SK-MEL-5 (cell line): ENCODE measurements around the gene CDH24. TPM values are rescaled to one million over a fixed set of nuclear protein-coding genes. Genes with fewer than 3 reads are reported as not detected.

Experiments used
- DNase-seq: peaks from one replicate; pipeline ENCODE4 v3.0.0-alpha.2; 2016; ENCODE audit warnings: low read depth, low spot score
- in situ Hi-C: cut with HindIII; loops from 2 replicates; pipeline ENCODE4 v1.10.0; 2016; ENCODE audit warnings: low sequenced_read_pairs, high pct_unique_total_duplicates, low pct_unique_long_range_greater_than_20kb
- total RNA-seq: library from RNA; depleted of rRNA; stranded (reverse); fragments of >200 nt; shearing (Covaris generic); gene quantifications from 2 replicates; pipeline ENCODE4 v1.2.3, GENCODE V29; 2014

CDH24 gene
- total RNA-seq, 1 experiment from 2014 or later: 1.1 TPM

DNA sequence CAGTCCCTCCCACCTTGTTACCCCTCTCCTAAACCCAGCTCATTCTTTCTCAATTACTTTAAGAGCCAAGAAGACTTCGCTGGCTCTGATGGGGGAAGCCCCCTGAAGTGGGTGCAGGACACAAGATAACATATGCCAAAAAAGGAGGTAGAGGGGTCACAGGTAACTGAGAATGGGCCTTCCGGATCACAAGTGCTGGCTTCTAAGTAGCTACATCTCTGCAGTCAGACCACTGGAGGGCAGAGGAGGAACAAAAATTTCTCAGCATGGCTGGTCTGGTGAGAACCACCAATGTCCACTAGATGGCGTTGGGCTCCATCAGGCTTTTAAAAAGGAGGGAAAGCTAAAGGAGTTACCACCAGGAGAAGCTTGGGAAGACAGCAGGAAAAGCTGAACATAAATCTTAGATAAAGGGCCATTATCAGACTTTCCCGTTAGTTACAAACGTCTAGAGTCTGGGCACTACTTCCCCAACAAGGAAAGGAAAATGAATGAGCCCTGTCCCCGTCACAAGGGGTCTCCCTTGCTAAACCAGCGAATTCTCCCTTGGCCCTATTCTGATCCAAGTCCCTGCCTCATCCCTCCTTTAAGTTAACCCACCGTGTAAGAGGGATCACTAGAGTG lies 11.6 kb upstream of the CDH24 start:
- in situ Hi-C loops: no loop called here
- DNase-seq: peak; percentile 93

DNA sequence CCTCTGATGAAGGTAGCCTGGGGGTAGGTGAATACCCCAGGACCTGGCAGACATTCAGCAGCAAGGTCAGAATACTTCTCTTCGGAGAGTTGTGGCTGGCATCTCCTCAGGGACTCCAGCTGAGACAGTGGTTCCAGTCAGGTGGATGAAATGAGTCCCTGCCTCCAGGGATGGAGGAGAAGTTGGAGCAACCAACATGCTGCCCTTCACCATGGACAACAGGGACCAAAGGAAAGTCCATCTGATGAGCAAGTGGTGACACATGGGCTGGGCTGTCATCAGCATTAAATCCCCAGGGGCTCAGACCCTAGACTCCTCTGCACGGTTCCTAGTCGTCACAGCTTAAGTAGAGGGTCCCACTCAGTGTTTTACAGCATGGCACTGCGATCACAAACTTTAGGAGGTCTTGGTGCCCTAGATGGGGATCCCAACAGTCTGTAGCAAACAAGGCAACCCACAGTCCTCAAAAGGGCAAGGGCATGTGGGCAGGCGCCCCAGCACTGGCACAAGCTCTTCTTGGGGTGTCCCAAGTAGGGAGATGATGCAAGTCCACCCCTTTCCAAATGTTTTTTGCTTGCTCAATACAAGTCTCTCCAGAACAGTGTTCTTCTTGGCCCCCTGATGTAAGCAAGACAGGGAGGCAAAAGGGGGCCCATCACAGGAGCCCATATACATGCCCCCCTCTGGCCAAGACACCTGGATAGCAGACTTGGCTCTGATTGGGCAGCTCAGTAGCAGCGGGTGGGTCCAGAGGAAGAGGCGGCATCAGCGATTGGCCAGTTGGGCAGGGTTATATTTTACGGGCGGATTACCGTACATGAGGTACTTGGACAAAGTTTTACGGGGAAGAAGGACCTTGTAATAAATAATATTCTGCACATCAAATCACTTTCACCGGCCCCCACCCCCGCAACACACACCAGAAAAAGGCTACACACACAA lies 10.8 kb upstream of the CDH24 start:
- peak; percentile 18 for DNase-seq
- in situ Hi-C loops: no loop called here

DNA sequence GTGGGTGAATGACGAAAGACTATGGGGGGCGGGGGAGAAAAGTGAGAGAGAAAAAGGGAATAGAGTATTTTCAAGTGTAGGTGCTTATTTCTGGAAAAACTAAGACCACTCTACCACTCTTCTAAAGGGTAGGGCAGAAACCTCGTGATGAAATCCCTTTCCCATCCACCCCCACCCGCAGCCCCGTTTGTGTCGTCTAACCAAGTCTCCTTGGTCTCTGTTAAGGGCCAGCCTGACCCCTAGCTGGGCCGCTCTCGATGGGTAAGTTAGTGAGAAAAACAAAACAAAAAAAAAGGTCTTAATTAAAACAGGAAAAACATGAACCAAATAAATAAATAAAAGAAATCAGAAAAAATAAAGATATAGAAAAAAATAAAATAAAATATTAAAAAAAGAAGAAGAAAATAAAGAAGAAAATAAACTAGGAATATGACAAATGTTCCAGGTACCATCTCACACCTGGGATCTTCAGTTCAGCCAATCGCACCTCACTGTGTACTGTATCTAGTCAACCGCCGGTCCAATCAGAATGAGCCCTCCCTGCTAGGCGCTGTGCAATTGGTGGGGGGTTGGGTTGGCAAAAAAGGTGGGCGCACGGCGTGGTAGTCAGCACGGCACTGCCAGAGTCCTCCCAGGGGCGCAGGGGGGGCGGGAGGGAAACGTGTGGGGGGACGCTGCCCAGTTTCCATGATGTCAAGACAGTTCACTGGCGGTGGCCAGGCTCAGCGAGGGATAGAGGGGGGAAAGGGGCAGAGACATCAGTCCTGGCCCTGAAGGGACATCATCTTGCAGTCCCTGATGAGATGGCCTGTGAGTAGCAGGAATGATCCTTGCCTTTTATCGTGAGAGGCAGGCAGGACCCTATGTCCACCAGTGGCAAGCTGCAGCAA lies 9.8 kb upstream of the CDH24 start:
- in situ Hi-C loops: no loop called here
- no peak for DNase-seq

DNA sequence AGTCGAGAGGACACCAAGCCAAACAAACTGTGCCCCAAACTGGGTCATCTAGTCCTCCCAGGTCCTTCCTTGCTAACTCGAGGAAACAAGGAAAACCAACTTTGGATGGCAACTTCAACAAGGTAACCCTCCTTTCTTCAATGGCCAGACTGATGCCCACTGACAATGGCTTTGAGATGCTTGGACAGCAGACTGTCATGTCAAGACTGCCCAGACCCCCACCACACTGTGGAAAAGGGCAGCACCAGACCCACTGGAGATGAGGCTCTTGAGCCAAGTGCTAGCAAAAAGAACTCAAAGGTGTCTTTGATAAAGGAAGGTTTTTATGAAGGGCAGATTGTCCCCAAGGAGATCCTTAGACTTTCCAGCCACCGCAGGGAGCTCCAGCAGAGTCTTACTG lies 9.0 kb upstream of the CDH24 start:
- in situ Hi-C loops: no loop called here
- no peak for DNase-seq

DNA sequence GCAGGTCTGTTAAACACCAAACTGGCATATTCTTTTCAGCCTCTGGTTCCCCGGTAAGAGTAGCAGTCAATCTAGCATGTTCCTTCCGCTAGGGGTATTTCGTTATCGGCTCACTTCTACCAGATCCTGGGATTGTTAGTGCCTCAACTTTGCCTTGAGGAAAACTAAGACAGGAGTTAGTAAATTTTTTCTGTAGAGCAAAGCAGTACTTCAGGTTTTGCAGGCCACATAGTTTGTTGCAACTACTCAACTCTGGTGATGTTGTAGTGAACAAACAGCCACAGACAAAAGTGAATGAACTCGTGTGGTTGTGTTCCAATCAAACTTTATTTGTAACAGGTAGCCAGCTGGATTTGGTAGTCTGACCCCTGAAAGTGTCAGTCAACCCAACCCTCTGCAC lies 6.3 kb upstream of the CDH24 start:
- in situ Hi-C loops: no loop called here
- no peak for DNase-seq

DNA sequence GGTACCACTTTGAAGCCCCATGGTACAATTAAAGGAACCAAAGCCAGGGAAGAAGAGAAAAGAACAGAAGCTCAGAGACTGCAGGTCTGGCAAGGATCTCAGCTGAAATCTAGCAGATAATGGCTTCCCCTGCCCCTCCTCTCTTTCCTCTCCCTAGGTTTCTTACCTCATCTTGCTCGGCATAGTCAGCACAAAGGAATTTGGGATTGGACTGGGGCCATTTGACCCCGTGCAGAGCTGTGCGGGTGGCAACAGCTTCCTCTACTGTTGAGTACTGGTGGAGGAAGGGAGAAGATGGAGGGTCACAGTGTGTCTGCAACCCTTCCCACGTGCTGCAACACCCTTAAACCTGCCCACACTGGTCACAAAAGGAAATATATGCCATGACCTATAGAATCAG lies 4.7 kb upstream of the CDH24 start:
- peak; percentile 51 for DNase-seq
- in situ Hi-C loops: no loop called here

DNA sequence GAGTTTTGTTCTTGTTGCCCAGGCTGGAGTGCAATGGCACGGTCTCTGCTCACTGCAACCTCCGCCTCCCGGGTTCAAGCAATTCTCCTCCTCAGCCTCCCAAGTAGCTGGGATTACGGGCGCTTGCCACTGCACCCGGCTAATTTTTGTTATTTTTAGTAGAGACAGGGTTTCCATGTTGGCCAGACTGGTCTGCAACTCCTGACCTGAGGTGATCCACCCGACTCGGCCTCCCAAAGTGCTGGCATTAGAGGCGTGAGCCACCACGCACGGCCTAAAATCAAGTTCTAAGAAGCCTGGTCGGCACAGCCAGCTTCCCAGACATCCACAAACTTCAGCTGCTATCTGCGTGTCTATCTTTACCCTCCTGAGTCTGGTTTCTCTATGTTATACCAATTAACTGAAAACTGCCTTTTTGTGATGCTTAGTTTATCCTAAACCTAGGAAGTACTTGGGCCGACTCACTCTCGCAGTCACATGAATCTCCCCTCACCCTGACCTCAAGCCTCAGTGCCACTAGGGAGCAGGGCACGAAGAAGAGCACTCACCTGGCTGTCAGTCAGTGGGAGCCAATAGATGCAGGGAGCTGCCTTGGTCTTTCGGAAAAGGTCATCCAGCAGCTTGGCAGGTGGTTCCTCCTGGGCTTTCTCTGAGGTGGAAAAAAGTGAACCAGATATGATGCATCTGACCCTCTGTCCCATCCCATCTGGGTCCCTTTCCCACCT lies 3.4 kb upstream of the CDH24 start:
- in situ Hi-C loops: no loop called here

DNA sequence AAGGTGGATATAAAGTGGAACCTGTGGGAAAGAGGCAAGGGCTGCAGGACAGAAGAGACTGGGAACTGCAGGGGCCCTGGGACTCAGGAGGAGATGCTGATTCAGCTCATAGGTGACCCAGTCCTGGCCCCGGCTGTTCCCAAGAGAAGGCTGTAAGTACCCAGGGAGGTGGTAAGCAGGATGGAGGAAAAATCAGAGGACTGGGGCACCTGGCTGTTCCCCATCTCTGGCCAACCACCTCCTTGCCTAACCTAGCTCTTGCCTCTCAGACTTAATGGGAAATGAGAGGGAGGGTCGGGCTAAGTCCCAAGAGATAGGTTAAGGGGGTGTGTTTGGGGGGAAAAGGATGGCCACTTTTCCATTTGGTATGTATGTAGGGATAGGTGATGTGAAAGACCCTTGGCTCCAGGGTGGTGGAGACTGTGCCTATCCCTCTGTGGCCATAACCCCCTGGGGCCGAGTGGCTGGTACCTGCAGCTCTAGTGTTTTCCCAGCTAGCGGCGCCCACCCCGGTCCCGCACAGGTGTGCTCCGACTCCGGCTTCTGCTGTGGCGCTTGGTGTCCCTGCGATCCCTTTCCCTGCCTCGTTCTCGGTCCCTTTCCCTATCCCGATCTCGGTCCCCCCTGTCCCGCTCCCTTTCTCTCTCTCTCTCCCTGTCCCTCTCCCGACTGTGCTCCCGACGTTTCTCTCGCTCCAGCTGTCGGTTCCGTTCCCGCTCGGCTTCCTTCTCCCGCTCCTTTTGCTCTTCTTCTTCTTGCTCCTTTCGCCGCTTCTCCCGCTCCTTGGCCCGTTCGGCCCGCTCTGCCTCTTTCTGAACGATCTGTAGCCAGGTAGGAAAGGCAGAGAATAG lies 1.6 kb upstream of the CDH24 start:
- in situ Hi-C loops: no loop called here
- peak; percentile 11 for DNase-seq

More for the DNA sequence above, 3.4 kb upstream of the CDH24 start:
- no peak for DNase-seq

DNA sequence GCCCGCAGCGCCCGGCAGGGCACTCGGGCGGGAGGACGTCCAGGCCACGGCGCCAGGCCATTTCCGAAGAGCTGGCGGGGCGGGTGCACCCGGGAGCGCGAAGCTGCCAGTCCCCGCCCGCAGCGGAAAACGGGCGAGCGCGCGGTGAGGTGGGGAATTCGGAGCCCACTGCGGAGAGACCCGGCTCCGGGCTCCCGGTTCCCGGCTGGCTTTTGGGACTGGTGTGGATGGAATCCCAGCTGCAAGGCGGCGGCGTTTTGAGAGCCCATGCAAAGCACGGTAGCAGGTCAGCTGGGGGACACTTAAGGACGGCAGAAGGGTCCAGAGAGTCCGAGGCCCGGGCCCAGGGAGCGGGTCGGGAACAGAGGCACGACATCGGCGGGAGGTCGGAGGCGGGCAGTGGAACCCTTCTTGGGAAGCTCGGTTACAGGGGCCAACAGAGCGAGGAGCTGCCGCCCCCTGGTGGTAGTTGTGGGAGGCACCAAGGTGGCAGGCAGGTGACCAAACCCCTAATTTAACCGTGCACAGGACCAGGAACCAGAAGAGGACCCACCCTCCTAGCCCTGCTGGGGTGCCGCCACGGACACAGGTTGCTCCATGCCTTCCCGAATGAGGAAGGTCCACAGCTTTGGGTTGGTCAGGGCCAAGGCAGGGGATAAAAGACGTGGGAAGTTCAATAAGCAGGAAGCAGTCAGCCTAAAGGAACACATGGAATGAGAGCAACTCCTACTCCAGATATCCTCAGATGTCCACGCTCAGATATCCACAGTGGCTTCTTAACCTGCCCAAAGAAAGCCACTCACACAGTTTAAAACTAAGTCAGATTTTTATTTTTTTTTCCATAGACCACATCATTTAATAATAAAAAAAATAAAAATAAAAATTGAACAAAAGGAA lies 685 bp upstream of the CDH24 start:
- DNase-seq: peak; percentile 82
- in situ Hi-C loops: no loop called here

DNA sequence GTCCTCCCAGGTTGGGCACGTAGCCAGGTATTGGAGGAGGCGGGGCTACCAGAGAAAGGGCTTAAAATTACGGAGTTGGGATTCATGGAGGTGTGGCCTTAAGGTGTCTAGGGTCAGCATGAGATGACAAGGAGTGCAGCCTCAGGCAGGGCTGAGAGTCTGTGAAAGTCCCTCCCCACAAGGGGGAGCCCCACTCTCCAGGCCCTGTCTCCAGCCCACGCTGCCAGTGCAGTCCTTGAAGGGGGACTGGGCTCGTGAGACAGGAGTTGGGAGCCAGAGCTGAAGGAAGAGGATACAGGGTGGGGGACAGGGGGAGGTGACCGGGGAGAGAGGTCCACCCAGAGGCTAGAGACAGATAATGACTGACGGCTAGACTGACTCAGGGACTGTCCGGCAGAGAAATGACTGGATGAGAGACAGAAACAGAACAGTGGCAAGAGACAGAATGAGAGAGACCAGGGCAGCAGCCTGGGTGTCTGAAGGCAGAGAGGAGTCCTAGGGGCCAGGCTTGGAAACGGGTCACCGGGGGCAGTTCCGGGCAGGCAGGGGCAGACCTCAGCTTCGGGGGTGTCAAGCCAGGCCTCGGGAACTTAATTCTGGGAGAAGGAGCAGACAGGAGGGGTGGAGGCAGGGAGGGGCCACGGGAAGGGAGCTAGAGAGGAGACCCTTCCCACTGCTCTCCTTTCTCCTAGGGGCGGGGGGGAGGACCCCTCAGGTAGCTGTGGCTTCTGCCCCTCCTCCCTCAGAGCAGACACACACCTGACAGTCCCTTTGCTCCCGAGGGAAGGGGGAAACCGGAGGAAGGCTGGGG lies 970 bp downstream of the CDH24 start:
- DNase-seq: peak; percentile 75
- in situ Hi-C loops: no loop called here

DNA sequence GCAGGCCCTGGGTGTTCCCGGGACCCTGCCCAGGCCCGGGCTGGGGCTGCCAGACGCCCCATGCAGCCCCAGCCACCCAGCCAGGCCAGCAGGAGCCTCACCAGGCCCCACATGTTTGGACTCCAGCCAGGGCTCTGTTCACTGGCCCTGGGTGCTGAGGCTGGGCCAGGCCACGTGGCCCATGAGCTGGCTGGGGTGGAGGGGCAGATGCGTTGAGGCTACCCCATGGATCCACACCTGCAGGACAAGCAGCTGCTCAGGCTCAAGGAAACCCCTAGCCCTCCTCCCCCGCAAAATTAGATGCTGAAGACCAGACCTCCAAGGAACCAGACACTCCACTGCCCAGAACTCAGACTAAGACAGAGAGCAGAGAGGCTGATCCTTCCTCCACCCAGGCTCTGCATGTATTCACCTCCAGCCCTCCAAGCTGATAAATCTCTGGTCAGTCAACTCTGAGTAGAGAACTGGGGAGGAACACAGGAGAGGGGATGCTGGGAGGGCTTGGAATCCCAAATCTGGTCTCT lies 1.6 kb downstream of the CDH24 start:
- in situ Hi-C loops: no loop called here
- DNase-seq: no peak

DNA sequence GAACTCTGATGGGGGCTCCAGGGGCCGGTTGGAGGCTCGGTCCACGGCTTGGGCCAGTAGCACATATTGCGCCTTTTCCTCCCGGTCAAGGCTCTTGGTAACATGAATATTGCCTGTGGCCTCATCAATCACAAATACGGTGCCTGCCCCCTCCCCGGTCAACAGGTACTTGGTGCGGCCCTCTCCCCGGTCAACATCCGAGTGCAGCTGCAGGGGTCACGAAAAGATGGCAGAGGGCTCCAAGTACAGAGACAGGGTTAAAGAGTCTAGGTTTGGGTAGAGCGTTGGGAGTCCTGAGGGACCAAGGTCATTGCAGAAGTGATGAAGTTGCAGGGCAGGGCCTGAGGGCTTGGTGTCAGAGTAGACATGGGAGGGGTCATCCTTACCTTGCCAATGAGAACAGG lies 2.2 kb downstream of the CDH24 start:
- in situ Hi-C loops: no loop called here
- no peak for DNase-seq

DNA sequence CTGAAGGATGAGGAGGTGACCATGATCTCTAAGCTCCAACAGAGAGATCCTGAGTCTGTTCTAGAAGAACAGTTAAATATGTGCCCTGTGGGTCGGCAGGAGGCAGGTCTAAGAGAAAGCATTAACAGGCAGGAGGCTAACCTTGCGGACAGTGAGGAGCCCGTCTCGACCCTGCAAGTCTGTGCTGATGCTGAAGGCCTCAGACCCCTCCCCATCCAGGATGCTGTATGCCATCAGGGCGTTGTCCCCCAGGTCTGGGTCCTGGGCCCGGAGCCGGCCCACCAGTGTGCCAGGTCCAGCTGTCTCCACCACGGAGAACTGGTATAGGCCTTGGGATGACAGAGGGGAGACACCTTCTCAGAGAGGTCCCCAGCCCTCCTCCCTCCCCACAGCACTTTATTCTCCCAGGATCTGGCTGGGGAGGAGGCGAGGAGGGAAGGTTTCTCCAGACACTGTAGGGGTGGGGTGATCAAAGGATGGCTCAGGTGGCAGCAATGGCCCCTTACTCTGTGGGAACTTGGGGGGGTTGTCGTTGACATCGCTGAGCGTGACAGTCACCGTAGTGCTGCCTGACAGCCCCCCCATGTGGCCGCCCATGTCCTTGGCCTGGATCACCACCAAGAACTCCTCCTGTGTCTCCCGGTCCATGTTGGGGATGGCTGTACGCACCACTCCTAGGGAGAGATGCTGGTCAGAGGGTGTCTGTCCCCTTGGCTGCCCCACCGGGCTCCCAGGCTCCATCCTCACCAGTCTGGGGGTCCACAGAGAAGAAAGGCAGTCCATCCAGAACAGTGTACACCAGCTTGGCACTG lies 3.1 kb downstream of the CDH24 start:
- DNase-seq: no peak
- in situ Hi-C loops: no loop called here

DNA sequence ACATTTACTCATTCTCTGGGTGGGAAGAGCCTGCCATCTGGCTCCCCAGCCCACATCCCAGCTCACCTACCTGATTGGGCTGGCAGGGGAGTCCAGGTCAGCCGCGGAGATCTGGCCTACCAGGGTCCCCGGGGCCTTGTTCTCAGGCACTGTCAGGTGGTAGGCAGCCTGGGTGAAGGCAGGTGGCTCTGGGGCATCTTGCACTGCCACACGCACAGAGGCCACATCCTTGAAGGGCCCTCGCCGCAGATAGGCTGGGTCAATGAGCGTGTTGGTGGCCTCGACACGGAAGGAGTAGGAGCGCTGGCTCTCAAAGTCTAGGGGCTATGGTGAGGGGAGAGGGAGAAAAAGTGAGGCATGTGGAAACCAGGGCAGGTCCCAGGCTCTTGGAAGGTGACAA lies 3.9 kb downstream of the CDH24 start:
- in situ Hi-C loops: no loop called here
- no peak for DNase-seq
